Activated naive CD4-positive, alpha-beta T cell treated with Interleukin-2 at 50 U/mL for 16 hours (primary cell): ENCODE measurements around the gene ABCA2.

Experiments
- DNase-seq: peaks from one replicate; pipeline ENCODE4 v3.0.0-alpha.2; 2020

Gene ABCA2, protein sequence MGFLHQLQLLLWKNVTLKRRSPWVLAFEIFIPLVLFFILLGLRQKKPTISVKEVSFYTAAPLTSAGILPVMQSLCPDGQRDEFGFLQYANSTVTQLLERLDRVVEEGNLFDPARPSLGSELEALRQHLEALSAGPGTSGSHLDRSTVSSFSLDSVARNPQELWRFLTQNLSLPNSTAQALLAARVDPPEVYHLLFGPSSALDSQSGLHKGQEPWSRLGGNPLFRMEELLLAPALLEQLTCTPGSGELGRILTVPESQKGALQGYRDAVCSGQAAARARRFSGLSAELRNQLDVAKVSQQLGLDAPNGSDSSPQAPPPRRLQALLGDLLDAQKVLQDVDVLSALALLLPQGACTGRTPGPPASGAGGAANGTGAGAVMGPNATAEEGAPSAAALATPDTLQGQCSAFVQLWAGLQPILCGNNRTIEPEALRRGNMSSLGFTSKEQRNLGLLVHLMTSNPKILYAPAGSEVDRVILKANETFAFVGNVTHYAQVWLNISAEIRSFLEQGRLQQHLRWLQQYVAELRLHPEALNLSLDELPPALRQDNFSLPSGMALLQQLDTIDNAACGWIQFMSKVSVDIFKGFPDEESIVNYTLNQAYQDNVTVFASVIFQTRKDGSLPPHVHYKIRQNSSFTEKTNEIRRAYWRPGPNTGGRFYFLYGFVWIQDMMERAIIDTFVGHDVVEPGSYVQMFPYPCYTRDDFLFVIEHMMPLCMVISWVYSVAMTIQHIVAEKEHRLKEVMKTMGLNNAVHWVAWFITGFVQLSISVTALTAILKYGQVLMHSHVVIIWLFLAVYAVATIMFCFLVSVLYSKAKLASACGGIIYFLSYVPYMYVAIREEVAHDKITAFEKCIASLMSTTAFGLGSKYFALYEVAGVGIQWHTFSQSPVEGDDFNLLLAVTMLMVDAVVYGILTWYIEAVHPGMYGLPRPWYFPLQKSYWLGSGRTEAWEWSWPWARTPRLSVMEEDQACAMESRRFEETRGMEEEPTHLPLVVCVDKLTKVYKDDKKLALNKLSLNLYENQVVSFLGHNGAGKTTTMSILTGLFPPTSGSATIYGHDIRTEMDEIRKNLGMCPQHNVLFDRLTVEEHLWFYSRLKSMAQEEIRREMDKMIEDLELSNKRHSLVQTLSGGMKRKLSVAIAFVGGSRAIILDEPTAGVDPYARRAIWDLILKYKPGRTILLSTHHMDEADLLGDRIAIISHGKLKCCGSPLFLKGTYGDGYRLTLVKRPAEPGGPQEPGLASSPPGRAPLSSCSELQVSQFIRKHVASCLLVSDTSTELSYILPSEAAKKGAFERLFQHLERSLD (N-terminal part only)

GRCh38 chr9:137027369-137028262 lies at the start of gene ABCA2:
Gene ABCA2, minus strand, starts transcription at chr9:137028237. Its CDS starts 97 bp downstream, at chr9:137028140.
- DNase-seq = no peak

- peak; percentile 41 for DNase-seq
Observed at GRCh38 chr9:137077010-137077747, 49.1 kb upstream of the ABCA2 start, which contains the start of gene UAP1L1. Gene UAP1L1, plus strand, starts transcription at chr9:137077517. Its CDS starts 16 bp downstream, at chr9:137077533.

GRCh38 chr9:137076636-137077009 lies 48.6 kb upstream of the ABCA2 start:
- DNase-seq = no peak

GRCh38 chr9:137075275-137075775 lies 47.3 kb upstream of the ABCA2 start:
- no peak for DNase-seq

DNA sequence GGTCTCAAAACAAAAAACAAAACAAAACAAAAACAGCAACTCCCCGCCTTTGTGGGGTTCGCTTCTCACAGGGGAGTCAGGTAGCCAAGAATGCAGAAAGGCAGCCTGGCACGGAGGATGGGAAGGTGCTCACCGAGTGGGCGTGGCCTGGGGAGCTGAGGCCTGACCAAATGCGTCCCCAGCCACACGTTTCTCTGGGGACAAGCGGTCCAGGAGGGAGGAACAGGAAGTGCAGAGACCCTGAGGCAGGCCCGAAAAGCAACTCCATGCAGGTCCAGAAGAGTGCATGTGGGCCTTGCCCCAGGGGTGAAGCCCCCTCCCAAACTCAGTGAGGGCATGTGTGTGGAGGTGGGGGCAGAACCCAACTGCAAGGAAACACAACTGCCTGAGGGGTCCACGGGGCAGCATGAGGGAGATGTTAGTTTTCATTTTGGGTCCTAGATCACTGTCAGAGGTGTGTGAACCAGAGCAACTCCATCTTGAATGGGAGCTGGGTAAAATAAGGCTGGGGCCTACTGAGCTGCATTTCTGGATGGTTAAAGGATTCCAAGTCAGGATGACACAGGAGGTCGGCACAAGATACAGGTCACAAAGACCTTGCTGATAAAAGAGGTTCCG lies 46.7 kb upstream of the ABCA2 start:
- DNase-seq = no peak

DNA sequence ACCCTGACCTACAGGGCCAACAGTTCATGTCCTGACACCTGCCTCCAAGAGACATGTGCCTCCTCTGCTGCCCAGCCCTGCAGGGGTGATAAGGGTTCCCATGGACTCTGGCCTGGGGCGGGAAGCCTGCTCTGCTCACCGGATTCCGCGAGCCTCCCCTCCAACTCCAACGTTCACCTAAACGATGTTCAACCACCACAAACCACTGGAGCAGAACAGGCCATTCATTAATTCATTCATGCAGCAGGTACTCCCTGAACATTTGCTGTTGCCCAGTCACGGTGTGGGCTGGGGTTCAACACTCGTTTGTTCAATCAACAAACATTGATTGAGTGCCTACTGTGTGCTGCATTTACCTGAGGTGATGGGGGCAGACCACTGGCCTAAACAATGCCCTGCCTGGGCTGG lies 46.0 kb upstream of the ABCA2 start:
- DNase-seq = no peak

DNA sequence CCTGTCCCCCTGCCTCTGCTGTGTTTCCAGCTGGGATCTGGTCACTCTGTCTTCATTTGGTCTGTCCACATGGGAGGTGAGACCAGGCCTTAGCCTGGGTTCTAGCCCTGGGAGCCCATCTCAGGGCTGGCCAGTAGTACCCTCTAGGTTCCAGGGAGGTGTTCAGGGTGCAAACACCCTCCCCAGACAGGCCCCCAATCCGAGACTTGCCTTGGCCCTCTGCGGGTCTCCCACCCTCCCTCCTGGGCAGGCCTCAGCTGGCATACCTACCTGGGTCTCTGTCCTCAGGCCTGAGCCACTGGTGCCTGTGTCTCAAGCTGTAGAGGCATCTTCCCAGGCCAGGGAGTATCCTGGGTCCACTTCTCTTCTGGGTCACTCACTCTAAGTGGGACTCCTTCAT lies 43.2 kb upstream of the ABCA2 start:
- DNase-seq = no peak

DNA sequence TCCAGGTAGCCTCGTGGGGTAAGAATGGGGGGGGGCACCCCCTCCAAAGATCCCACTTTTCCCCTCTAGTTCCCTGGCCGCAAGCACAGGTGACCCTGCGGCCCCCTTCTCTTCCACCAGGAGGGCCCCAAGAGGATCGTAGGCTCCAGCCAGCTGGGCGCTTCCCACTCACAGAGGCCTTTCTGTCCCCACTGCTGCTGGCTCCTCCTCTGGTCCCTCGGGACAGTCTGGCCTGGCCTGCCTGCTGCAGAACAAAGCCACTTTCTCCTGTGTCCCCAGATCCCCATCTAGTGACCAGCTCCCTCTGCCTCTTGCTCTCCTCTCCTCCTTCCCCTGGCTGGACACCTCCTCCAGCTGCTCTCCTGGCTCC lies 42.9 kb upstream of the ABCA2 start:
- no peak for DNase-seq

DNA sequence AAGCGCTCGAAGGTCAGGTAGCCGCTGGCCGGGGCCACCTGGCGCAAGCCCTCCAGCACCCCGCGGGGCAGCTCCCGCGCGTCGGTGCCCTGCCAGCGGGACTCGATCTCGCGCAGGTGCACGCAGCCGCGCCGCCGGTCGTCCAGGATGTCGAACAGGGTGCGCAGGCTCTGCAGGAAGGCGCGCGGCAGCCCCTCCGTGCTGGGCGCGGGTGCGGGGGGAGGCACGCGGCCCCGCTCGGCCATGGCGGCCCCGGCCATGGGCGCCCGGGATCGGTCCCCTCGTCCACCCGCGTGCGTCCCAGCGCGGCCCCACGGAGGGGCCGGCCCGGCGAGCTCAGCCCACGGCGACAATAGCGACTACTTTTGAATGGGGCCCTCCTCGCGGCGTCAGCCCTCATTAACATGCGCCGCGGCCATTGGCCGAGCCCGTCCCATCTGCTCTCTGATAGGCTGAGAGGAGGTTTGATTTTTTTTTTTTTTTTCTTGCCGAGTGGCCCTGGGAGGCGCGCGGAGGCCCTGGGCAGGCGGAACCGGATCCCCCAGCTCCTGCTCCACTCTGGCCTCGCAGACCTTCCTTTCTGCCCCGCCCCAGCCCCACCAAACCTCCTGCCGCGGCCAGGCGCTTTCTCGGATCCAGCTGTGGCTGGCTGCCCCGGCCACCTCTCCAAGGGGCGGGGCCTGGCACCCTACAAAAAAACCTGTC lies 42.3 kb upstream of the ABCA2 start, which contains the start of gene SAPCD2:
SAPCD2 (minus strand) TSS at position 357 of the 705 bp plus-strand sequence; CDS start at position 260, 97 bp downstream.
- DNase-seq = peak; percentile 87

DNA sequence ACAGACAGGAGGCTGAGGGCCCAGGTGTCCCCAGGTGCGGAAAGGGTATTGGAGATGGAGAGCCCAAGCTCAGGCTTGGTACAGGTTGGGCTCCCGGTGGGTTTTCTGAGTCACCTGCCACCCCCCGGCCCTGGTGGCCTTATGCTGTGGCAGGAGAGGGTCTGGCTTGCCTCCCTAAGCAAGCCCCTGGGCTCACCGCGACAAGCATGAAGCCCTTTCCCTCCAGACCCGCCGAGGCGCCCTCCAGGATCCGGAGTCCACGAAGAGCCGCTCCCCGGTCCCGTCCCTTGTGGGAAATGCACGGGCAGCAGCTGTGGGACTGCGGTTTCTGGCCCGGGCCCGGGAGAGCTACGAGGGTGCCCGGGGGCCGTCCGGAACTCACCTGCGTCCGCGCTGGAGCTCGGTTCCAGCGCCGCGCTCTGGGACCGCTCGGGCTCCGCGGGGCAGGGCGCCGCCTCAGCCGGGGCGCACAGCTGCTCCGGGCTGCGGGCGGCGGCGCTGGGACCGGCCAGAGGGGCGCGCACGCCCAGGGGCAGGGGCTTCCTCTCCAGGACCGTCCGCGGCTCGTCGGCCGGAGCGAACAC lies 41.6 kb upstream of the ABCA2 start:
- no peak for DNase-seq

DNA sequence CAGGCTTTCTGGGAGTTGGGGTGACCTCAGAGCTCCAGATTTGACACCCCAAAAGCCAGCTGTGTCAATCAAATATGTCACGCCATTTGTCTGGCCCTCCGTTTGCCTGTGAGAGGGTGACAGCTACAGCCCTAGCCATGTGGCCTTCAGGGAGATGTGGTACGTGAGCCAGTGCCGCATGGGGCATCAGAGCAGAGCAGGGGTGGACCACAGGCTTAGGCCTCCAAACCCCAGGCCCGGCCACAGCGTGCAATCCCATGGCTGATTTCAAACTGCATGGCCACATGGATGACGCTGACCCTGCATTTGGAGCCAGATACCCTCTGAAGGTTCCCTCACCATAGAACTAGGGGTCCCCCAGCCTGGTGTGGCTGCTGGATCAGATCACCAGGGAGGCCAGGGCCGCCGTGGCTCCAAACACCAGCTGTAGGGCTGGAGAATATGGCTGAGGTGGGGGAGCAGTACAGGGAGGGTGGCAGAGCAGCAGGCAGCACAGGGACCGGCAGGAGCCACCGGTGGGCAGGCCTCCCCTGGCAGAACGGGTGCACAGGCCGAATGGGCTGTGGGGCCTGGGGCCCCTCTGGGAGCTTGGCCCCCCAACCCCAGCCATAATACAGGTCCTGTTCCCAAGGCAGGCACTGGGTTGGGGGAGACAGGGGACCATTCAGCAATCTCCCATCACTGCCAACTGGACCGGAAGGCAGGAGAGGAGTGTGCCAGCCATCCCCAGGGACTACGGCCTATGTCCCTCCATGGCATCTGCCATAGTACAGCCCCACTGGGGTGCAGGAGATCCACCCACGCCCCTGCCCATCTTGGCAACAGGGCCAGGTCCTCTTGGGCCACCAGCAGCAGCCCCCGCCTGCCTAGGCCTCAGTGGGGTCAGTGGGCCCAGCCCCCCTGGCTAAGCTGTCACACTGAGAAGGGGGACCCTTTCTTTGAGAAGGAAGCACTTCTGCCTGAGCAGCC lies 40.8 kb upstream of the ABCA2 start:
- no peak for DNase-seq

- DNase-seq = peak; percentile 87
Observed at GRCh38 chr9:137067860-137068538, 40.0 kb upstream of the ABCA2 start.

DNA sequence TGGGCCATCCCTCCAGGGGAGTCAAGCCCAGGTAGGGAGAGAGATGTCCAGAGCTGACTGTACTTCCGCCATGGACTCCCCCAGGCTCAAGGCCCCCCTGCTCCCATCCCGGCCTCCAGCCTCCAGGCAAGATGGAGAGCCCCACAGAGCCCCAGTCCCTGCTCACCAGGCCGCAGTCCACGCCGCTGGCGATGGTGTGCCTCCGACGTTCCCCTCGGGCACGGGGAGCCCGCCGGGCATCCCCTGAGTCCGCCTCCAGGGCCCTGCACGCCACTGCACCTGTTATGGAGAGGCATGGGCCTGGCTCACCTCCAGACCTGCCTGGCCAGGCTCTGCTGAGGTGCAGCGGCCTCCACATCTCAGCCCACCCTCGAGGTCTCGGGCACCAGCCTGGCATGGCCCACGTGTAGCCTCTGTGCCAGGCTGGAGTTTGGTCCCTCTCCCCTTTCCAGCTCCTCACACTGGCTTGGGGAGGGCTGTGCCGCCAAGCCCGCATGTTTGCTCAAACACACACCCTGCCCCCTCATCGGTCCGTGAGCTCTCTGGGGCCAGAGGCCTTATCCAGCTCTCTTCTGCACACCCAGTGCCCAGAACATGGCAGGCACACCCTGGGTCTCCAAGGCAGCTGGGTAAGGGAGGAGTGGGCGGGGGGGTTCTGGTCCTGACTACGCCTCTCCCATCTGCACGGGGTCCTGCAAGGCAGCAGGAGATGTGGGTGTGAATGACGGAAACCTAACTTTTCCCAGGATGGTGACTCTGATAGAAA lies 38.2 kb upstream of the ABCA2 start:
- DNase-seq = no peak

- no peak for DNase-seq
Observed at GRCh38 chr9:137065336-137065967, 37.4 kb upstream of the ABCA2 start.

DNA sequence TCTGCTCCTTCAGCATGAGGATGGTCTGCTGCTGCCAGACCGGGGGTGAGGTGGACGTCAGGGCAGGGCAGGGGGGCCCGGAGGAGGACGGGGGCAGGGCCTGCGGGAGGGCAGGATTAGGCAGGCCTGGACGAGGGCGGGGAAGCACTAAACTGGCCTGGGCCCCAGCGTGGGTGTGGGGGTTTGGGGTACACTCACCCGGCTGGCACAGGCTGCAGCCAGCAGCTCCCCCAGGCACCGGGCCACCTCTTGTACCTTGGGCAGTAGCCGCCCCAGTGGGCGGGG lies 36.8 kb upstream of the ABCA2 start:
- DNase-seq = no peak
